Upper lobe of left lung (tissue), 6 donors: ENCODE measurements around the gene TAF6. TPM values are rescaled to one million over a fixed set of nuclear protein-coding genes. Genes with fewer than 3 reads are reported as not detected.
A peak's percentile ranks its signal among the peaks of the same experiment; 100 is the strongest.
"Not testable (repeated sequence)": the region's sequence is repeated elsewhere in the genome, so short reads cannot be mapped to it uniquely, and the experiment has no call there.

ENCODE experiments used
- ATAC-seq, 2 donors: fragments of 200-7000 bp; cut with Tn5 transposase; one replicate each; pipeline ENCODE4 v1.9.1; 2022; ENCODE audit warnings: mild to moderate bottlenecking in 2 of 2, moderate library complexity in 2 of 2; ENCODE audit not compliant: low FRiP score in 2 of 2
- DNase-seq, 2 donors: peaks; one replicate each; pipeline ENCODE4 v3.0.0-alpha.2; 2019 to 2020
- H3K27ac ChIP-seq, 4 donors: fragments of 200-600 bp; sonication (generic); one replicate each; pipeline ENCODE4 v1.5.1; 2016 to 2019
- H3K27me3 ChIP-seq, 4 donors: fragments of 200-600 bp; sonication (generic); one replicate each; pipeline ENCODE4 v1.5.1; 2017 to 2019
- H3K36me3 ChIP-seq, 4 donors: fragments of 200-600 bp; sonication (generic); one replicate each; pipeline ENCODE4 v1.5.1; 2016 to 2019
- H3K4me1 ChIP-seq, 4 donors: fragments of 200-600 bp; sonication (generic); one replicate each; pipeline ENCODE4 v1.5.1; 2018 to 2019
- H3K4me3 ChIP-seq, 4 donors: fragments of 200-600 bp; sonication (generic); one replicate each; pipeline ENCODE4 v1.5.1; 2017 to 2019; ENCODE audit warnings: mild to moderate bottlenecking in 2 of 4, moderate library complexity in 1 of 4
- H3K9me3 ChIP-seq, 4 donors: fragments of 200-600 bp; sonication (generic); one replicate each; pipeline ENCODE4 v1.5.1; 2018 to 2019
- CTCF ChIP-seq, 6 experiments: fragments of 450-650 bp in 4 of 6; fragments of 200-600 bp in 2 of 6; sonication (generic) in 2 of 6; IDR thresholded peaks; one replicate each; pipeline ENCODE4 v1.5.1; 2016 to 2019; ENCODE audit warnings: antibody characterized with exemption in 6 of 6
- EP300 ChIP-seq, 4 donors: sonication (generic); formaldehyde crosslinking; IDR thresholded peaks; one replicate each; pipeline ENCODE4 v1.5.1; 2017; ENCODE audit warnings: antibody characterized with exemption in 4 of 4, control low read depth in 2 of 4
- POLR2A ChIP-seq, 4 donors: fragments of 450-650 bp; IDR thresholded peaks; one replicate each; pipeline ENCODE4 v1.5.1; 2016 to 2017; ENCODE audit warnings: antibody characterized with exemption in 4 of 4, mild to moderate bottlenecking in 2 of 4
- POLR2AphosphoS5 ChIP-seq, 2 donors: sonication (generic); formaldehyde crosslinking; IDR thresholded peaks; one replicate each; pipeline ENCODE4 v1.5.1; 2017; ENCODE audit warnings: antibody characterized with exemption in 2 of 2
- WGBS, 2 donors: methylation state at CpG; one replicate each; pipeline ENCODE4 v1.1.5; 2017 to 2018; 5-methylcytosine and 5-hydroxymethylcytosine counted together
- total RNA-seq, 6 donors: library from RNA; depleted of rRNA in 4 of 6; stranded (reverse); fragments of >200 nt in 4 of 6; gene quantifications; one replicate each; pipeline versions ENCODE4 v1.1.0 to v1.2.1, GENCODE V29; 2016 to 2021
- donor health status: DM: no; HTN: no; CAD: no; lungs with moderate emphysema.
- donor health status: DM: no; HTN: yes; CAD: no; lungs with severe emphysema.

TAF6 gene
- total RNA-seq, 6 donors from 2014 or later = 33.4 to 76.5 (median 53.0) TPM

- H3K4me1 ChIP-seq = peaks cover 19 to 54% (median 35%) of the 10 kb centered on the region in 4 donors
These were observed 33.2 kb upstream of the TAF6 start for GRCh38 chr7:100152404-100152803.

DNA sequence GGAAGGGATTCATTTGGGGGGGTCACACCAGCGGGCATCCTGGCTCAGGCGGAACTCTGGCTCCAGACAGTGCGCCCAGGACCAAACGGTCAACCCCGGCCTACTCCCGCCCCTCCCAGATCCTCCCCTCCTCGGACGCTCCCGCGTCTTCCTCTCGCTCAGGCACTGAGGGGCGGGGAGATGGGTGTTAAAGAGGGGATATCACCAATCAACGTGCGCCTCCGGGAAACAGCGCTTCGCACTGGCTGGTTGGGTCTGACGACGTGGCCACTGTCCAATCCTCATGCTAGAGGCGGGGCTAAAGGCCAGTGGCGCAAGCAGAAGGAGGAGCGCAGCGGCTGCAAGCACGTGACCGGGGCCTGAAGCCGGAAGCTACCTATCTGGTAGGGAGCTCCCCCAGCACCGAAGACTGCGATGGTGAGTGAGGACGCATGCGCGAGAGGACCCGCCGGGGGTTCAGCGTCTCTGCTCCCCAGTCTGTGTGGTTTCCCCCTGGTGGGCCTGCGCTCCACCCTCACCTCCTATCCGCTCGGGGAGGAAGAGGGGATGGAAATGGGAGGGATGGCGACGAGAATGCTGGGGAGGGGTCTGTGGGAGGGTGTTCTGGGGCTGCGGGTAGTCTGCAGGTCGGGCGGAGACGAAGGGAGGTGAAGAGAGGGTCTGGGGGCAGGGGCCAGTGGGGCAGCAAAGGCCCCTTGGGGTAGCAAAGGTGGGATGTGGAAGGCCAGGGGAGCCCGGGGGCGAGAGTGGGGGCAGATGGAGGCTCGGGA lies 29.6 kb upstream of the TAF6 start, which contains the start of gene LAMTOR4:
Gene LAMTOR4 (plus strand): TSS at position 360 of the 770 bp plus-strand sequence. CDS start 55 bp downstream, at position 415.
- peak; percentile 94 to 100 for DNase-seq
- ATAC-seq = peak; percentile 99 to 100
- Histone ChIP-seq H3K27me3 (no peaks in the 10 kb centered on the region), H3K27ac (peak within 1 kb of the TSS; percentile 79 to 99 (median 92)), H3K4me1 (peaks cover 14 to 31% (median 22%) of the 10 kb centered on the region in 4 donors), H3K4me3 (peak within 1 kb of the TSS; percentile 90 to 97 (median 92)), H3K9me3 (no peaks in the 10 kb centered on the region), H3K36me3 (peaks cover 0 to 12% (median 9%) of the 10 kb centered on the region in 4 donors)
- 0% methylated on average over 15 to 43 of the region's 46 CpGs for WGBS, 2 donors
- TF ChIP-seq POLR2A (IDR thresholded peaks at IDR 0.05) = peak in 2 of 4 donors; percentile 64 to 81
- peak; percentile 85 to 87 for TF ChIP-seq POLR2AphosphoS5 (IDR thresholded peaks at IDR 0.05)
- peak in 2 of 6 experiments; percentile 24 to 32 for TF ChIP-seq CTCF (IDR thresholded peaks at IDR 0.05)
- TF ChIP-seq EP300 (IDR thresholded peaks at IDR 0.05) = no peak

More at GRCh38 chr7:100152404-100152803, 33.2 kb upstream of the TAF6 start:
- Histone ChIP-seq H3K9me3 (no peaks in the 10 kb centered on the region), H3K27me3 (no peaks in the 10 kb centered on the region), H3K4me3 (no peak overlapping the region), H3K27ac (peak overlapping the region in 2 of 4 donors; percentile 6 to 64), H3K36me3 (peaks cover 3 to 45% (median 36%) of the 10 kb centered on the region in 4 donors)
- DNase-seq (peak in 1 of 2 donors; percentile 52), ATAC-seq (no peak)
- TF ChIP-seq CTCF (IDR thresholded peaks at IDR 0.05) (no peak), POLR2AphosphoS5 (IDR thresholded peaks at IDR 0.05) (no peak), POLR2A (IDR thresholded peaks at IDR 0.05) (no peak), EP300 (IDR thresholded peaks at IDR 0.05) (no peak)

- no peak for ATAC-seq
- WGBS, 2 donors = 12 to 15% methylated on average over 14 of the region's 14 CpGs
- TF ChIP-seq POLR2A (IDR thresholded peaks at IDR 0.05) (no peak), POLR2AphosphoS5 (IDR thresholded peaks at IDR 0.05) (no peak), EP300 (IDR thresholded peaks at IDR 0.05) (no peak), CTCF (IDR thresholded peaks at IDR 0.05) (no peak)
These were observed 29.0 kb upstream of the TAF6 start for GRCh38 chr7:100148225-100148558.

DNA sequence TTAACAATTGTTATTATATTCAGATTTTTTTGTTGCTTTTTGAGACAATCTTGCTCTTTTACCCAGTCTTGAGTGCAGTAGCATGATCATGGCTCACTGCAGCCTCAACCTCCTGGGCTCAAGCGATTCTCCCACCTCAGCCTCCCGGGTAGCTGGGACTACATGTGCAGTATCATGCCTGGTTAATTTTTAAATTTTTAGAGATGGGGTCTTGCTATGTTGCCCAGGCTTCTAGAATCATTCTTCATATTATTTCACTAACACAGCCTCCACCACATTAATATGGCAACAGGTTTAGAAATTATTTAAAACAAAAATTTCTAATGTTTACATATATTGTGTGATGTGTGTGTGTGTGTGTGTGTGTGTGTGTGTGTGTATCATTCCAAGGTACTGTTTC lies 28.1 kb upstream of the TAF6 start:
- DNase-seq (no peak), ATAC-seq (no peak)
- Histone ChIP-seq H3K27me3 (no peaks in the 10 kb centered on the region), H3K27ac (no peak overlapping the region), H3K4me1 (peaks cover 10 to 29% (median 21%) of the 10 kb centered on the region in 4 donors), H3K9me3 (no peaks in the 10 kb centered on the region), H3K36me3 (no peaks in the 10 kb centered on the region), H3K4me3 (no peak overlapping the region)
- WGBS, 2 donors = 93 to 98% methylated on average over 2 of the region's 2 CpGs
- TF ChIP-seq EP300 (IDR thresholded peaks at IDR 0.05) (no peak), POLR2A (IDR thresholded peaks at IDR 0.05) (no peak)

More at GRCh38 chr7:100148225-100148558, 29.0 kb upstream of the TAF6 start:
- Histone ChIP-seq H3K36me3 (peaks cover 0 to 6% (median 3%) of the 10 kb centered on the region in 4 donors), H3K9me3 (no peaks in the 10 kb centered on the region), H3K4me3 (peak overlapping the region; percentile 31 to 97 (median 92)), H3K4me1 (peaks cover 14 to 29% (median 21%) of the 10 kb centered on the region in 4 donors), H3K27ac (peak overlapping the region; percentile 40 to 99 (median 87)), H3K27me3 (no peaks in the 10 kb centered on the region)
- DNase-seq = no peak

- H3K4me3 ChIP-seq, H3K9me3 ChIP-seq, H3K36me3 ChIP-seq, DNase-seq, H3K27me3 ChIP-seq, ATAC-seq, H3K27ac ChIP-seq: not testable (repeated sequence)
- 69 to 76% methylated on average over 4 of the region's 4 CpGs for WGBS, 2 donors
- H3K4me1 ChIP-seq = peaks cover 10 to 29% (median 16%) of the 10 kb centered on the region in 4 donors
These were observed 27.2 kb upstream of the TAF6 start for GRCh38 chr7:100146350-100146749.
